NT2/D1 (cell line): ENCODE results near the gene TBX5.

ENCODE experiments used
- SUZ12 ChIP-seq: IDR thresholded peaks from 2 replicates; pipeline ENCODE4 v1.6.1; 2011; ENCODE audit not compliant: insufficient read length, insufficient read depth; ENCODE audit errors: extremely low read depth
- YY1 ChIP-seq: IDR thresholded peaks from 2 replicates; pipeline ENCODE4 v1.6.1; 2011; ENCODE audit not compliant: insufficient read length, insufficient read depth
- ZNF274 ChIP-seq: IDR thresholded peaks from 2 replicates; pipeline ENCODE4 v1.6.1; 2011; ENCODE audit warnings: mild to moderate bottlenecking, low read depth, low read length

GRCh38 chr12:114395233-114395632 is 10.7 kb downstream of the TBX5 start:
- TF ChIP-seq SUZ12 (no peak), YY1 (no peak), ZNF274 (no peak)
